Amniotic stem cell (primary cell): ENCODE data around the gene VANGL2.
"Not testable (repeated sequence)": the region's sequence is repeated elsewhere in the genome, so short reads cannot be mapped to it uniquely, and the experiment has no call there.

Experiments used
- DNase-seq: peaks from one replicate; lab custom pipeline; 2025; lab: John Stamatoyannopoulos, UW

Gene VANGL2

DNA sequence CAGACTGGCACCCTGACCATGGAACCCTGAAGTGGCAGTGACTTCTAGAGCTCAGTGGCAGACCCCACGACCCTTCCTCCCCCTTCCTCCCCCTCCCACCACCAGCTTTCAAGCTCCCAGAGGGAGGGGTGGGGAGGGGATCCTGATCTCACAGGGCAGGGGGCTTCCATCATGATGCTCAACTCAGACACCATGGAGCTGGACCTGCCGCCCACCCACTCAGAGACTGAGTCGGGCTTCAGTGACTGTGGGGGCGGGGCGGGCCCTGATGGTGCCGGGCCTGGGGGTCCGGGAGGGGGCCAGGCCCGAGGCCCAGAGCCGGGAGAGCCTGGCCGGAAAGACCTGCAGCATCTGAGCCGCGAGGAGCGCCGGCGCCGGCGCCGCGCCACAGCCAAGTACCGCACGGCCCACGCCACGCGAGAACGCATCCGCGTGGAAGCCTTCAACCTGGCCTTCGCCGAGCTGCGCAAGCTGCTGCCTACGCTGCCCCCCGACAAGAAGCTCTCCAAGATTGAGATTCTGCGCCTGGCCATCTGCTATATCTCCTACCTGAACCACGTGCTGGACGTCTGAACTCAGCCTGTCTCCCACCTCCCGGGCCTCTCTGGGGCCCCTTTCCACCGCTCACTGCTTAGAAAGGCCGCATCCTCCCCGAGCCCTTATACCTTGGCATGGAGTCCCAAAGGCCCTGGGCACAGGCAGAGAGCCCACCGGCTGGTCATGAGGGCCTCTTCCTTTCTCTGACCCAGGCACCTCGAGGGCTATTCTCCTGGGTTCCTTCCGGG lies 29.6 kb upstream of the VANGL2 start:
- no peak for DNase-seq

DNA sequence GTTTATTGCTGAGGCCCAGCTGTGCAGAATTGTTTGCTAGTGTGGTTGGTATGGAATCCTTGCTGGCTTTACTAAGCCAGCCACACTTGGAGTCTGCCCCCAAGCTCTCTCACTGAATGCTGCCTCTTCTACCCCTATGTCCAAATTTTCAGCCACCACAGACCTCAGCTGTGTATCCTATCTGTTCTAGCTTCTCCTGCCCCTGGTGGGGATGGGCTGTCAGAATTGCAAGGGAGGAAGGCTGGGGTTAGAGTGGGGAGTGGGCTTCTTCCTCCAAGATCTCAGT lies 29.1 kb upstream of the VANGL2 start:
- no peak for DNase-seq

DNA sequence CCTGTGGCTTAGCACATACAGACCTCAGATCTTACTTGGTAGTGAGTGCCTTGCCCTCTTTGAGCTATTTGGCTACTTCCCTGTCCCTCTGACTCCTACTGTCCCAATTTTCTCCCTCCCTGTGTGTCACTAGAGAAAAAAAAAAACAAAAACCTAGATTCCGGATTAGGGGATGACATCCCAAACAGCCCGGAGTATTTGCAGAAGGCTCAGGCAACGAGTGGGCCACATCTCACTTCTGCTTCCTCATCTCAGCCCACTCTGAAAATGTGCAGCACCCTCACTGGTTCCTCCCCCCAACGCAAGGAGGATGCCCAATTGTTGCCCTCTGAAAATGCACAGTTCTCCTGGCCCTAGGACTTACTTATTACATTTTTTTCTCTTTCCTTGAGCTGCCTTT lies 28.6 kb upstream of the VANGL2 start:
- no peak for DNase-seq

DNA sequence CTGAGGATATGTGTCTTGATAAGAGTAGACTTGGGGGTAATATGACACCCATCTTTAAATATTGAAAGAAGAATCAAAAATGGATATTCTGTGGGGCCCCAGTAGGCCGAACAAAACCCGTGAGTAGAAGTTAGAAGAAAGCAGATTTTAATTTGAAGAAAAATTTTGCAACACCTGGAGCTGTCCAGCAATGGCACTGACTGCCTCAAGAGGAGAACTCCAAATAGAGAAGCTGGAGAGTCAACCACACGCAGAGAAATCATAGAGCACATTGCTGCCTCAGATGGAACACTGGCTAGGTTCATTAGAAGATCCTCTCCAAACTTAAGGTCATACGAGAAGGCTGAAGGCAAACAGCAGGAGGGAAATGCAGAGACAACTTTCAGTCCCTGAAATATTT lies 26.7 kb upstream of the VANGL2 start:
- no peak for DNase-seq

DNA sequence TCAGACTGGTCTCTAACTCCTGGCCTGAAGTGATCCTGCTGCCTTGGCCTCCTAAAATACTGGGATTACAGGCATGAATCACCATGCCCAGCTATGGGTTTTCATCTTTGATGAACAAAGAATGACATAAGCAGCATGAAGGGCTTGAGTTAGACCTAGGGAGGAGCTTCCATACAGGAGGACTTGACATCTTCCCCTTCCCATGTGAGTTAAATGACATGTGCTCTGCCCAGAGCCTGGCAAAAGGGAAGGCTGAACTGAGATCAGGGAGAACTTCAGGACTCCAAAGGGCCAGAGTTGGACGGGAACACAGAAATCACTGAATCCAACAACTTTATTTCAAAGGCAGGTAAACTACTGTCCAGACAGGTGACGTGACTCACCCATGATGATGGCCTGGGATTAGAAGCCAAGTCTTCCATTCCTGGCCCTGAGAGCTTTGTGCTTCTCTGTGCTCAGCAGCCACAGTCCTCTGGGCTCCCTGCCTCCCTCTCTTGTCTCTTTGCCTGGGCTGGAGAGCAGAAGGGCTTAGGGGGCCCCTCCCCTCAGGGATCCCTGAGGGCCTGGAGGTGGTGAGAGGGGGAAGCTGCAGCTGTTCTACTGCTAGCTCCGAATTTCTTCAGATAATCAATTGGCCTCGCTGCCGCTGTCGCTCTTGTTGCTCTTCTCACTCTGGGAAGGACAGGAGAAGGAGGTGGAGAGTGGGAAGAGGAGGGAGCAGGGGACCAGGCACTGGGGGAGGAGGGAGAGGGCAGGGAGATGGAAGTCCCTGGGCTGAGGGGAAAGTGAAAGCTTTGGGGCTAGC lies 25.9 kb upstream of the VANGL2 start:
- no peak for DNase-seq

DNA sequence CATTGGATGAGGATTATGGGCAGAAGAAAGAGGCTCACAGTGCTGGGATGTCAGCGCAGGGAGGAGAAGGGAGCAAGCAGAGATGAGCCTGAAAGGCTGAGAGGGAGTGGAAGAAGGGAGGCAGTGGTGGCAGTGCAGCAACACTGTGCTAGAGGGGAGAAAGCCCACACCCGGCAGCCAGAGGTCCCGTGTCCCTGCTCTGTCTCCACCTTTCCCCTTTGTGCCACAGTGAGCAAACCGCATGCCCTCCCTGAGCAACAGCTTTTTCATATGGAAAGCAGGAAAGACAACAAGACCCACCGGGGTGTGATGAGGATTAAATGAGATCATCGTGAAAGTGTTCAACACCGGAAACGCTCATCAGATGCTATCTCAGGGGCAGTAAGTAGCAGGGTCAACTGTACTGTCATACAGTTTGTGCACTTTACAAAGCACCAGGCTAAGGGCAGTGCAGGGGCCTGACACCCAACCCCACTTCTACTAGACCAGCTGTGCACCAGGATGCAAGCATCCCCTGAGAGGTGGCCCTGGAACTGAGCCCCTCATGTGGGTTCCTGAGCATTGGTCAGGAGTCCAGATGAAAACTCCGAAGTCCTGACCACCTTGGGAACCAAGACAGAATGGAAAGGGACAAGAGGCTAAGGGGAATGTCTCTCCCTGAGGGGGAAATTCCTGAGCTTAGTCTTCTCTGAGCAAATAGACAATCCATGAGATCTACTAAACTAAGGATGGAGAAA lies 24.4 kb upstream of the VANGL2 start:
- DNase-seq, result no peak

DNA sequence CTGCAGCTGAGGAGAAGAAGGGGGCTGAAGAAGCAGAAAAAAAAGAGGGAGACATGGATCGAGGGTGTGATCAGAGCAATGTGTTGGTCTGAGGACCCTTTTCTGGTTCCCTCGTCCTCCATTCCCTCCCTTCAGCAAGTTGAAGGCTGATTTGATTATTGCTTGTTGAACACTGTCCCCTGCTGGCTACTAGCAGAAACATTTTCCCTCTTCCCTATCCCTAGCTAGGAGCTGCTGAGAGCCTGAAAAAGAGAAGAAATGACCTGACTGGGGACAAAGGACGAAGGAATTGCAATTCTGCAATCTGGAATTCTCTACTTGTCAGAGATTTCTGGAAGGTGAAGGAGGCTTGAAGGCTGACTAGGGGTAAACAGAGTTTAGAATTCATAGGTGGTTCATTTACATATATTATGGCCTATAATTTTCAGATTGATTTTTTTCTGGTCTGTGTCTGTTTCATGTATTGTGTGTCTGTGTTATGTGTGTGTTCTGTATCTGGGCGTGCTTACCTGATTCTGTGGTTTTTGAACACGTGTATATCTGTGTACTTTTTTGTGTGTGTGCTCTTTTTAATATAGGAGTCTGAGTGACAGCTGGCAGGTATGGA lies 23.7 kb upstream of the VANGL2 start:
- DNase-seq, result peak; percentile 19

DNA sequence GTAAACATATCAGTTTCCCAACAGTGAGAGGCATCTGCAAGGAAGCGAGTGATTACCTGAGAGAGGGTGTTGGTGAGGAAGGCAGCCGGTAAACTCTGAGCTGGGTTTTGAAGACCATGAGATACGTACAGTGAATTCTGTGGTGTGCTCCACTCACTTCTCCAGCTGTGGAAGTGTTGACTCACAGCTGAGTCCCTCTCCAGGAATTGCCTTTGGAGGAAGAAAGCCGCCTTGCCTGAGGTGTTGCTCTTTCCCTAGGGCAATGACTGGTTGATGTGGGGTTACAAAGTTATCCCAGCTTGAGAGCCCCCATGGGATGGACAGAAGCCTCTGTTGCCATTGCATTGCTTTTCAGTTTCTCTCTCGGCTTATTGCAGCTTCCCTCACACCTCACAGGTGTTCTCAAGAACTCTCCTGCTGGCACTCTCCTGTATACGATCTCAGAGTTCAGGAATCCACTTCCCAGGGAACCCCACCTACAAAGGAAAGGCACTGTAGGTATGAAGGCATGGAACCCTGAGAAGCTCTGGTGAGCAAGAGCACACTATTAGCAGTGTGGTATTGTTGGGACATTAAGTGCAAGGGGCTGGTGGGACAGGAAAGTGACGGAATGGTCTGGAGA lies 22.7 kb upstream of the VANGL2 start:
- DNase-seq, result no peak

DNA sequence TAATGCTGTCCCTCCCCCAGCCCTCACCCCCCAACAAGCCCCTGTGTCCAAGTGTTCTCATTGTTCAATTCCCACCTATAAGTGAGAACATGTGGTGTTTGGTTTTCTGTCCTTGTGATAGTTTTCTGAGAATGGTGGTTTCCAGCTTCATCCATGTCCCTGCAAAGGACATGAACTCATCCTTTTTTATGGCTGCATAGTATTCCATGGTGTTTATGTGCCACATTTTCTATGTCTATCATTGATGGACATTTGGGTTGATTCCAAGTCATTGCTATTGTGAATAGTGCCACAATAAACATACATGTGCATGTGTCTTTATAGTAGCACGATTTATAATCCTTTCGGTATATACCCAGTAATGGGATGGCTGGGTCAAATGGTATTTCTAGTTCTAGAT lies 15.6 kb upstream of the VANGL2 start:
- DNase-seq, result not testable (repeated sequence)

DNA sequence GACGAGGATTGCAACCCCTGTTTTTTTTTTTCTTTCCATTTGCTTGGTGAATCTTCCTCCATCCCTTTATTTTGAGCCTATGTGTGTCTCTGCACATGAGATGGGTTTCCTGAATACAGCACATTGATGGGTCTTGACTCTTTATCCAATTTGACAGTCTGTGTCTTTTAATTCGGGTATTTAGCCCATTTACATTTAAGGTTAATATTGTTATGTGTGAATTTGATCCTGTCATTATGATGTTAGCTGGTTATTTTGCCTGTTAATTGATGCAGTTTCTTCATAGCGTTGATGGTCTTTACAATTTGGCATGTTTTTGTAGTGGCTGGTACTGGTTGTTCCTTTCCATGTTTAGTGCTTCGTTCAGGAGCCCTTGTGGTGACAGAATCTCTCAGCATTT lies 12.0 kb upstream of the VANGL2 start:
- not testable (repeated sequence) for DNase-seq

DNA sequence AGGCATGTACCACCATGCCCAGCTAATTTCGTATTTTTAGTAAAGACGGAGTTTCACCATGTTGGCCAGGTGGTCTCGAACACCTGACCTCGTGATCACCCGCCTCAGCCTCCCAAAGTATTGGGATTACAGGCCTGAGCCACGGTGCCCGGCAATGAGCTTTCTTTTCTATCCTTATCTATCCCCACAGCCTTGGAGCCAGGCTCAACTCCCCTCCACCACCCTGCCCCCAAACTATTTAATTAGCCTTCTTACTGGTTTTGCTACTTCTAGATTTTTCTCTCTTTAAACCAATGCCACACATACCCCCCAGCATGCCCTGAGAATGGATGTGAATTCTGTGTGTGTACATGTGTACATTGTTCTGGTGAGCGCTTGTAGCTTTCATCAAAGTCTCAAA lies 5.7 kb upstream of the VANGL2 start:
- DNase-seq, result no peak

DNA sequence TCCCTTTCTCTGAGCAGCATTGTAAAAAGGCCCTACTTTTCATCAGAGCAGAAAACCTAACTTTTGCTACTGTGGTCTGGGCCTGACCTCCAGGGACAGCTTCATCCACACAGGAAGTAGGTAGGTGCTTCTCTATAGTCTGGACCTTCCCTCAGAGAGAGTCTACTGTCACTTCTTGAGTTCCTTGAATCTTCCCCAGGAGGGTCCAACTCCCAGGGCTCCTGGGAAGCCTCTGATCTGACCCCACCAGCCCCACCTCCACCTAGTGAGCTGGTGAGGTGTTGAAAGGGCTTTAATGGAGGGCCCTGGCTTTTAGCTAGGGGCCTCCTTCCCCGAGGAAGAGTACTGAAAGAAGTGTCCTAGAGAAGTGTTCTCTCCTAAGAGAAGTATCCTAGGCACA lies 2.7 kb upstream of the VANGL2 start:
- no peak for DNase-seq

DNA sequence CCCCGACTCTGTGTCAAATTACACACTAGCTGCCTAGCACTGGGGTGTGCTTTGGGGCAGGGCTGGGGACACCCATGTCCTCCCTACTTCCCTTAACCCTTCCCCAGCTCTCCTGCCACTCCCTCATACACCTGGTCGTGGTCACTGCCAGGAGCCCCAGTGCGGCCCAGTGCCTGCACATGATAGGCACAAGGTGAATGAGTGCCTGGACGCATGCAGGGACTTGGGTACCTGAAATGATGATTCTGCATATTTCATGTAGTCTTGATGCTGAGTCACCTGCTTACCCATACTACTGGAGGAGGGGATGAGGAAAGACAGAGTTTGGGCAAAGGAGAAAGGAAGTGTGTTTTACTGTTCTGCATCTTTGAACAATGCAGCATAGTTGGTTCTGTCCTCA lies 1.5 kb upstream of the VANGL2 start:
- DNase-seq, result no peak

DNA sequence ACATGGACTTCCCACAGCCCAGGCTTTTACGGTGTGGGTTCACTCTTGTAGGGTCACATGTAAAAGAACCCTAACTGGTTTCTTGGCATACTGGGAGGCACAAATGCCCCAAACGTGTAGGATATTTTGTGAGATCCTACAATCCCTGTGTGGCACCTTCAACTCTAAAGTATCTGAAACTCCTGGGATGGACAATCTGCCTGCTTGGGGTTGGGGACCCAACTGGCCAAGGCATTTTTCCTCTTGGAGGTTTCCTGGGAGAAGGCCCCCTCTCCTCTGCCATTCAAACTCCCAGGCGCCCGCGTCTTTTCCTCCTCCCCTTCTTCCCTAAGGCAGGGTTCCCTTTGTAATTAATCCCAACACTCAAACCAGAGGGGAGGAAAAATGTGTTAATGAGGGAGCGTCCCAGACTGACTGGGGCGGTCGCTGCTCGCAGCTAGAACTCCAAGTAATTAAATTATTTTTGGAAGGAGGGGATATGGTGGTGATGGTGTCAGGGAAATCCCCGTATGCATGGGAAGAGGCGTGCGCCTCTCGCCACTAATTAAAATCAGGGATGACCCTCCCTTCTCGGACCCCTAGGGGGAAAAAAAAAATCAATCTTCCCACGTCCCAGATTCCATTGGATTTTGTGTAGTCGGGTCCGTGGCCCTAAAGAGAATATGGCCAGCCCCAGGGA lies 681 bp upstream of the VANGL2 start:
- no peak for DNase-seq

DNA sequence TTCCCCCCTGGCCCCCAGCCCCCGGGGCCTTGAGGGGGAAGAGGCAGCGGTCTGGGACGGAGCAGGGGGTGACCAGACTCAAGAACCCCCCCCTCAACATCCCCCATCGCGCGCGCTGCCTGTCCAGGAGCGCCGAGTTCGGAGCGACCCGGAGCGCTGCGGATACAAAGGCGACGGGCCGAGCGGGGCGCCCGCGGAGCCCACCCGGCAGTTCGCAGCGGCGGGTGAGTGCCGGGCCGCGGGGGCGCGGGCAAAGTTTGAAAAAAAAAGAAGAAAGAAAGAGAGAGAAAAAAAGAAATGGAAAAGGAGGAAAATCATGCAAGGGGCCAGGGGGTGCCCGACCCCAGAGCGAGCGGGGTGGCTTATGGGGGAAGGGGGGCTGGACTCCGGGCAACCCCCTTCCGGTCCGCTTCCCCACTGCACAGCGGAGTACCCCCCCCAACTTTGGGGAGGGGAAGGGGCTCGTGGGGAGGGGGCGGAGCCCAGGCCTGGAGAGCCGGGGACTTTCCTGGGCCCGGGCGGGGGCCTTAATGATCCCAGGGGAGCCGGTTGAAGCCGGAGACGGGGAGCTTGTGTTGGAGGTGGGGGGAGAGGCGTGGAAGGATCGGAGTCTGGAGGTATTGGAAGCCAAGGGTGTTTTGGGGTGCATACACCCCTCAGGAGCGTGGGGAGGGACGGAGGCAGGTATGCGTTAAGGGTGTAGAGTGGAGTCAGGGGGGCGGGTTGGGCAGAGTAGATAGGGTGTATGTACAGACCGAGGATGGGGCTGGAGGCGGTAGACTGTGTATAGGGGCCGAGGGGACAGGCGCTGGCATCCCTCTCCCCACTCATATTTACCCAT lies 502 bp downstream of the VANGL2 start:
- no peak for DNase-seq

DNA sequence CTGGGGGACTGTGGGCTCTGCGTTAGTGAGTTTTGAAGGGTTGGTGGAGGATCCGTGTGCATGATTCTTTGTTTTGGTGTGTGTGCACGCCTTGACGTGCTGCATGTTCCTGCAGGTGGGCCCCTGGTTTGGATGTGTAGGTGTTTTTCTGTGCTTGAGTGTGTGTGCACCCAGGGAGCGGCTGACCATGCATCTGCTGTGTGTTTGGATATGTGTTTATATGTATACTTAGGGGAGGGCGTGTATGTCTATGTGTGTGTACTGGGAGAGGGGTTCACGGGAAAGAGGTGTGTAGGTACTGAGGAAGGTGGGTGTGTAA lies 1.1 kb downstream of the VANGL2 start:
- no peak for DNase-seq

DNA sequence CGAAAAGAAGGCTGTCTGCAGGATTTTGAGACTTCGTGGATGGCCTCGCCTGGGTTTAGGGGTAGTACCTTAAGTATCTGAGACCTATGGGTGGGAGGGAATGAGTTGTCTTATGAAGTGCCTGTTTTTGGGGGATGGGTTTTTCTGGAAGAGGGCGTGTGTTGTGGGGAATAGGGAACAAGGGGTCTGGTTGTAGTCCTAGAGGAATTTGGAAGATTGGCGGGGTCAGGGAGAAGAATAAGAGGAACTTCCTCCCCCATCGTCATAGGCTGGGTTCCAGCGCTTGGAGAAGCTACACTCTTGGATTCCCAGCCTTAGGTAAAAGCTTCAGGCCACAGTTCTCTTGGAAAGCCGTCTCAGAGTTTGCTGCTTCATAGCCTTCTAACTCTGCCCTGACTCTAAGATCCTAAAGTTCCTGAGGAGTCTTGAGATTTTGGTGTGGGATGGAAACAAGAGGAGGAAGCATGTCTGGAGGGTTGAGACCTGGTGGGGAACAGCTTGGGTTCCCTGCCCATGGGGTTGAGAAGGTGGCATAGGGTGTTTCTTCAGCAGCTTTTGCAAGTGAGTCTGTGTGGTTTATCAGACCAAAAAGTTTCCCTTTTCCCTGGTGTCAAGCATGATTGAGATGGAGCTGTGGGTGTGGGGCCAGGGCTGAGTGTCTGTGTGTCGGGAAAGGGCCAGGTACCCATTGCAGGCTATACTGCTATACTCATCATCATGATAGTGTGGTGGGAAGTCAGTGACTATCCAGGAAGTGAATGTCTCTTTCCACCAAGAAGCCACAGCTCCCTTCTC lies 1.8 kb downstream of the VANGL2 start:
- DNase-seq, result no peak

DNA sequence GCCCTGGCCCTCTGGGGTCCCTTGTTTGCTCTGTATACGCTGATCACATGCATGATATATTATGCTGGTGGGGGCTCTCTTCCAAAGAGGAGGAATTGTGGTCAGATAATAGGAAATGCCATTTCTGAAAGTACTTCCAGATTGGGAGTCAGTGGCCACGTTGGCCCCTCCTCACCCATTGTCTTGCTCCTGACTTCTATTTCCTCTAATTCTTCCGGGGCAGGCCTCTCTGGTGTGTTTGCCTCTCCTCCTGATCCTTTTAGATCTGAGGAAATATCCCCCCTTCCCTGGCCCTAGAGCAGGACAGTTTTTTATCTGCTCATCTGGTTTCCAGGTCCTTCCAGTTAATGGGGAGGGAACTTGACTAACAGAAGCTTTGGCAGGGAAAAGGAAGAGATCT lies 2.9 kb downstream of the VANGL2 start:
- DNase-seq, result no peak

DNA sequence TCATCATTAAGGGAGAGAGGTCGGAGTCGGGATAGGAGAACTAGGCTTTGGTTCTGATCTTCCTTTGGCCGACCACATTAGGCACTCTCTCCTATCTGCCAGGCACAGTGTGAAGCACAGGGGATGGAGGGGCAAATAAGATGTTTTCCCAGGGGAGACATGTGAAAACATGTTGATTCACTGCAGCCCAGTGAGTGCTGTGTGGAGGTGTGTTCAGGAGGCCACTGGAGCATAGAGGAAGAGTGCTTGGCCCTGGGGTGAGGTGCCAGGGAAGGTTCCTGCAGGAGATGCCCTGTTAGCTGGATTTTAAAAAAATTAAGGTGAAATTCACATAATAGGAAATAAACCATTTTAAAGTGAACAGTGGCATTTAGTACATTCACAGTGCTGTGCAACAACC lies 3.7 kb downstream of the VANGL2 start:
- DNase-seq, result no peak

DNA sequence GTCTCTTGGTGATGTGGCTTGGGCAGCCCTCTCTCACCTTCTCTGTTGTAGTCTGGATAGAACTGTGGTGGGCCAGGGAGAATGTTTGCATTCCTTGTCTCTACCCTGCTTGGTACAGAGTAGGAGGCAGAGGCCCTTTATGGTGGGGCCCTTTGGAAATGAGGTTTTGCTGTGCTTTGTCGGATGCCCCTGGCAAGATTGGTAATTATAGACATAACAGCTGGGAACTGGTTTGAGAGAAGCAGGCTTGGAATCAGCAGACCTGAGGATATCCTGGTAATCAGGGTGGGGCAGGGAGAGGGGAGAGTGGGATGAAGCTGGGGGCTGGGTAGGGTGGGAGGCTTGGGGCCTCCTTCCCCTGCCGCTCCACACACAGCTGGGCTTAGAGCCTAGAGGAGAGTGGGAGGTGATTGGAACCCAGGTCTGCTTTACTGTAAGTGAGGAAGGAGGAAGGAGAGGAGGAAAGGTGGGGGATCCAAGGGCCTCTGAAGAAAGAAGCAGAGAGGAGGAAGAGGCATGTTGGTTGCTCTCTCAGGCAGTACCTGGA lies 5.0 kb downstream of the VANGL2 start:
- no peak for DNase-seq
